ENCODE measurements around the gene ZDHHC20.
A peak's percentile ranks its signal among the peaks of the same experiment; 100 is the strongest.

ZDHHC20 gene

DNA sequence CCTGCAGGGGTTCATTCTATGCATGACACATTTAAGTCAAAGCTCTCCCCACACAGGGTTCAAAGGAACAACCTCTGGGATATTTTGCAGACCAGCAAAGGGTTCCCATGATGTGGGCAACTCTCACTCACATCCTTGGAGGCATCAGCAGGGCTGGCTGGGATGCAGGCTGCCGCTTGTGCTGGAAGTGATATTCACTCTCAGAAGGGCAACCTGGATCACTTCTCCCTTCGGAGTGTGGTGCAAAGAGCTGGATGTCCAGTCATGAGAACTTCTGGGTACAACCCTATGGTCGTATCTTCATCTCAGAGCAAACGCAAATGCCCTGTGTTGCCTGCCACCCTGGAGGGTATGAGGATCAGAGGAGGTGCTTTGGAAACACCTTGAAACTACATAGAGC, 98.6 kb downstream of the ZDHHC20 start:
- no peak for FAIRE-seq

DNA sequence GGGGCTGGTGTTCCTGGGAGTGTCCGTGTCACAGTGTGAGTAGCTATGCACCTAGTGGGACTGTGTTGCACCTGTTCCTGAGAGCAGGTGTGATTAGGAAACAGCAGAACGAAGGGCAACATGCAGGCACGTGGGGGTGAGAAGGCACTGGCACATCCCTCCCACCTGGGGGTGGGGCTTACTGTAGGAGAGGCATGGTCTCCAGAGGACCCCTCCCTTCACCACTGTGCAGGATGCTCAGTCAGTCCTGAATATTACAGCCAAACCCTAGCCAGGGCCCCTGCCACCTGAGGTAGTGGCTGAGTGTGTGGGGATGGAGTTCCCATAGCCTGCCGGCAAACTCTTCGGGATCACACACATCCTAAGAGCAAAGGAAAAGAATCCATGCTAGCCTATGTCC, 99.2 kb downstream of the ZDHHC20 start:
- no peak for FAIRE-seq

DNA sequence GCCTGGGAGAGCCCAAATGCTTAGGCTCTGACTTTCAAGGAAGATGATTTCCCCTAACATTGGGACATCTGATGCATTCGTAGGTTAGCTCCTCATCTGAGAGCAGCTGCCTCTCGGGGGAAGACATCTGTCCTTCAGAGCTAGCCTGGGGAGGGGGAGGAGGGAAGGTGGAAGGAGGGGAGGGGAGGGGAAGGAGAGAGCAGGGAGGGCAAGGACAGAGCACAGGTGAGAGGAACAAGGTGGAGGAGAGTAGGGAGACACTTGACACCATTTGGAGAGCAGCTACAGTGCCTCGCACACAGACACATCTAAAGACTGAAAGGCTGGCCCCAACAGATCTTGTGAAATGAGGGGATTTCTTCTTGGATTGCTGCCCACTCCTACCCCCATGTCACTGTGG, 103.8 kb downstream of the ZDHHC20 start:
- FAIRE-seq, result no peak

DNA sequence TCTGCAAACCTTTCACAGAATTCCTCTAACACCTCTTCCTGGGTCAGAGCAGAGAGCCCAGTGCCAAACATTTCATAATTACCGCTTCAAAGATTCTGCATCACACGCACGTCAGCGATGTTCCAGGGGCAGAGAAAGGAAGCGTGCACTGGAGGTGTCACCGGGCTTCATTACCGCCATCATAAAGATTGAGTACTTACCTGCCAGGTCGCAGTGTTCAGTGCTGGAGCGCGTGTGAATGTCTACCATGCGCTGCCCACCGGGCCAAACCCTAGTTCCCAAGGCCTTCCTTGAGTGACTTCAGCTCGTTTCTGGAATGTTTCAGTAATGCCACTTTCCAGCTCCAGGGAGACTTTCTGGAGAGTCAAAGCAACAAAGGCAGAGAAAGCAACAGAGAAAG, 104.4 kb downstream of the ZDHHC20 start:
- FAIRE-seq, result no peak

DNA sequence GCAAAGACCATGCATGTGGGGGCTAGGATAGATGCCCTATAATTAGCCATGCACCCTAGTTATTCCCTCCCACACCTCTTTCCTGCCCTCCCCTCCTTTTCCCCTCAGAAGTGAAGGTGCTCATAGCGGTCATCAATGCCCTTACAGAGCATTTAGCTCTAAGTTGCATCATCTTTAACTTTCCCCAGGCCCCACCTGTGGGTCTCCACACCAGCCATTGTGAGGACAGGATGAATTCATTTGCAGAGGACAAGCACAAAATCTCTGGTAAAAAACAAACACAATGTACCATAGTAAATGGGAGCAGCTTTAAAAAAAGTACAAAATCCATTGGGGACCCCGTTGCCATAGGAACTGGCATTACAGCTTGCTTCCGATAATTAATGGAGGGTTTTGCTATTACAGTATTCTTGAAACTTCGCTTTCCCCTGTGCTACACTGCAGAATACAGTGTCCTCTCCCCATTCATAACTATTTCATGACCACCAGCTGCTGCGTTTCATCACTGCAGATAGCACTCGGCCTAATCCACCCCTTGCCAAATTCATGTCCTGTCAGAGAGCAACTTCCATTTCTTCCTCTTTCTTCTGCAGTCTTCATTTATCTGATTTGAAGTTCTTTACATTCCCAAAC, 110.5 kb downstream of the ZDHHC20 start:
- FAIRE-seq, result no peak

DNA sequence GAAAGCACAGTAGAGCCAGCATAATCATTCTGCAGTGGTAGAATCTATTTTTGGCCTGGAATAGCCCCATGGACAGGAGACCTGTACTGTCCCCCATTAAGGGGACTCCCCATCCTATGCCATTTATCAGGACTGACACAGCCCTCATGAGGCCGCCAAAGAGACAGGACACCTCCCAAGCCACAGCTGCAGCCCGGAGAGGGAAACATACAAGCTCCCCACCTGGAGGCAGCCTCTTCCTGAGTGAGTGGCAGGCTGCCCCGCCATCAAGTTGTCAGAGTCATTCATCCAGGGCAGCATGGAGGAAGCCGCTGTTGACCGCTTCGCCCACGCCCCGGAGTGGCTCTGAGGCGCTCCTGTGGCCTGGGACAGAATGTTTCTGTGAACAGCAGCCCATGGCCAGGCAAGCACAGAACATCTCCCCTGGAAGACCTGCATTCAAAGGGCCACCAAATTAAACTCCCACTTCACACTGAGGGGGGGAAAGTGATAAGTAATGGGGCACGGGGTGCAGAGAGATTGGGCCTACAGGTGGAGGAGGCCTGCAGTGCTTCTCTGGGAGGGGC, 111.3 kb downstream of the ZDHHC20 start:
- no peak for FAIRE-seq

DNA sequence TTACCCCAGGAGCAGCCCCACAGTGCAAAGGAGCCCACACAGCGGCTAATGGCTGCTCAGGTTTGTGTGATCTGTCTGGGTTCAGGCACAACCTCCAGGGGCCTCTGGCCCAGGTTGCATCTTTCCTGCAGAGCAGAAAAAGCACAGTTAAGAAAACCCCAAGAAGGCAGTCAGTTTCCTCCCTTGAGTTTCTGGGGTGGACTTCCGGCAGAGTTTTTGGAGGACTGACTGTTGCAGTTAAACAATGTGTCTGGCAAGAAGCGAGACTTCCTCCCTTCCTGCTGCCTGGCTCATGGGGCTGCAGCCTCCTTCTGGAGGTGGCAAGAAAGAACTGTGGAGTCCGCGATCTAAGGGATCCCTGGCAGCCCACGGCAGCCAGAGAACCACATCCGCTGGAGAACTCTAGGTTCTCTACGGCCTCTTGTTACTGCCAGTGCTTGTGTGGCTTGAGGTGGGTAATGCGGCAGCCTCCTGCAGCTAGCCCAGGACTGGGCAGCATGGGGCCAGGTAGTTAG, 114.4 kb downstream of the ZDHHC20 start:
- no peak for FAIRE-seq

DNA sequence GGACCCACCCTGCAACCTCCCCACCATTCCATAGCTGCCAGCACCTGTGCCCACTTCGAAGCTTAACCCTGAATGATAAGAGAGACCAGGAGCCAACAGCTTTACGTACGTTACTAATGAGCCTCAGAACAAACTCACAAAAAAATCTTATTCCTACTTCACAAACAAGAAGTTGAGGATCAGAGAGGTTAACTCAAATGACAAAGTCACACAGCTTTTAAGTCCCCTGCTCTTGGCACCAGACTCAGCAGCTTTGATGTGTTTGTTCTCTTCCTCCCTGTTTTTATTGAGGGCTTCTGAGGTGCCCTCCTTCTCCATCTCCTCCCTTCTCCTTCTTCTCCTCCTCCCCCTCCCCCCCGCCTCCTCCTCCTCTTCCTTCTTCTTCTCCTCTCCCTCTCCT, 115.4 kb downstream of the ZDHHC20 start:
- FAIRE-seq, result no peak

DNA sequence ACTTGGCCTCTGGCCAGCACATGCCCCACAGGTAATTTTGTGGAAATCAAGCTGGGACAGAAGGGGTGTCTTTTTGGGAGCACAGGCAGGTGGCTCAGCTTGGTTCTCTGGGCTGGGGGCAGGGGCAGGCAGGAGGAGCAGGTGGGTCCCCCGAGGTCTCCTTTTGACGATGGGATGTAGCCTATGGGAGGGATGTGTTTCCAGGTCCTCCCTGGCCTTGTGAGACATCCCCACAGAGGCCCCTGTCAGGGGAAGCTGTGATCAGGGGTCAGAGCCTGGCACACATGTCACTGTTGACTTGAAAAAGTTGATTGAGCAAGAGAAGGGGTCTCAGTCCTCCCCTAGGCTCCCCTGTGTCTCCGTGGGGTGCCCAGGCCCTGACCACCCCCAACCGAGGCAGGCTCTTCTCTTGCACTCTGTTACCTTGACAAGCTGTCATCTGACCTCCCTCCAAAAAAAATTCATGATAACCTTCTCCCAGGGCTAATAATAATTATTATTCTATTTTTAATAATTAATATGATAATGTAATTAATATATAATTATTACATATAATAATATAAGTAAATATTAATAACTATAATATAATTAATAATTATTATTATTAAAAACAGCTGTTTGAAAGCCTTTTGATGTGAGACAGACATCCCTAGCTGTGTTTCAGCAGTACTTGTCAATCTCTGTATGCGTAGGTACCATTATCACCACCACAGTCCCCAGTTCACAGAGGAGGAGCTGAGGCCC, 116.2 kb downstream of the ZDHHC20 start:
- FAIRE-seq, result peak; percentile 49

DNA sequence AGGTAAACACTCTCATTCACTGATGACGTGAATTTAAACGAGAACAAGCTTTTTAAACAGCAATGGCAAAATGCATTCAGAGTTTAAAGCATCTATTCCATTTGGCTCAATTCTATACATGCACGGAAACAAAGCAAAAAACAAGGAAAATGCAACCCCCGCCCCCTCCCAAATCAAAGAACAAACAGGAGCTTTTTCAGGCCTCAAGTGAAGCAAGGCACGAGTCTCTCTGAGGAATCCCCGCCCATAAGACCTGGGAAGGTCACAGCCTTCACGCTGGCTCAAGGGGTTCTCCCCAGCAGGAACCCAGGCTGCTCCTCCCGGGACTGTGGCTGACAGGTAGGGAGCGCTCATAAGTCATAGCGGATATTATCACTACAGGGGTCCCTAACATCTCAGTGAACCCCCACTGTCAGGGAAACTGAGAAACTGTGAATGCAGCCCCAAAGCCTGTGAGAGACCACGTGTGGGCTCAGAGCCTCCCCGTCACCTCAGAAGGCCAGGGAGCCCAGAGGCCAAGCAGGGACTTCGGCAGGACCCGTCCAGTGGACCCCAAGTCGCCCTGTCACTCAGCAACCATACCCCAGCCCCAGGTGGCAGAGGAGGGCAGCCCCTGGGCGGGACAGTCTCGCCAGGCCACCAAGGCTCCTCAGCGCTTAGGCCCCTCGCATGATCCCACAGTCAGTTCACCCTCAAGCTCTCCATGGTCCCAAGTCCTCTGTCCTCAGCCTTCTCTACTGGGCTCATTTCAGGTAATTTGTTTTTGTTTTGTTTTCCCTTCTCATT, 117.3 kb downstream of the ZDHHC20 start:
- FAIRE-seq, result no peak

DNA sequence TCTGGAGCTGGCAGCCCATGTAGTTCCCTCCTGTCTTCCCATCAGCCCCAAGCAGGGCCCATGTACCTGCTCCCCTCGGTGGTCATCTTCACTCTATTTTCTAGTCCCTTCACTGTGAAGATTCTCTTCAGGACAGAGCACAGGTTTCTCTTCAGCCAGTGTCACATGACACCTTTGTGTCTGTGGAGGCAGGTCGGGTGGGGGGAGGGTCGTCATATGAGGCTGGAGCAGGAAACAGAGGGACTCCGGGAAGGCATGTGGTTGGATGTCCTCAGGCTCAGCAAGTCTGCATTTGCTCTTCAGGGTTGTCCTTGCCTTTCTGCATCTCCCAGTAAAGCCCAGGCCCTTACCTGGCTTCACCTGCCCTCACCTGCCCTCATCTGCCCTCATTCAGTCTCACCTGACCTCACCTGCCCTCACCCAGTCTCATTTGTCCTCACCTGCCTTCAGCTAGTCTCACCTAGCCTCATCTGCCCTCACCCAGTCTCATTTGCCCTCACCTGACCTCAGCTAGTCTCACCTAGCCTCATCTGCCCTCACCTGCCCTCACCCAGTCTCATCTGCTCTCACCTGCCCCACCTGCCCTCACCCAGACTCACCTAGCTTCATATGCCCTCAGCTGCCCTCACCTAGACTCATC, 120.3 kb downstream of the ZDHHC20 start:
- FAIRE-seq, result no peak

DNA sequence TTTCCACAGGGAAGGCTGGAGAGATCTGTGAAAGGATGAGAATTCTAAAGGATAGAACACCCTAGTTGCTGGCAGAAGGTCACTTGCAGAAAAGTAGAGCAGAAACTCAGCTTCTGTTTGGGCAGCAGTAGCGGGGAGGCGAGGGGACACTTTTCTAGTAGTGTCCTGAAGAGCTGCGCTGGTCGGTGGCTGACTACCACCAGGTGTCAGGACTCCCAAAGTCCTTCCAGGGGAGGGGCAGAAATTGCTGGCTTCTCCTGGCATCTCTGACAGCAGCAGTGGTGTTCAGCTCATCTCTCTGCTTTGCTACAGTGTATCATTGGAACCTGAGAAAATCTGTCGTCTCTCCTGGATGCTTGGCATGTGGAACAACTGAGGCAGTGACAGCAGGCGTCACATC, 120.9 kb downstream of the ZDHHC20 start:
- no peak for FAIRE-seq

DNA sequence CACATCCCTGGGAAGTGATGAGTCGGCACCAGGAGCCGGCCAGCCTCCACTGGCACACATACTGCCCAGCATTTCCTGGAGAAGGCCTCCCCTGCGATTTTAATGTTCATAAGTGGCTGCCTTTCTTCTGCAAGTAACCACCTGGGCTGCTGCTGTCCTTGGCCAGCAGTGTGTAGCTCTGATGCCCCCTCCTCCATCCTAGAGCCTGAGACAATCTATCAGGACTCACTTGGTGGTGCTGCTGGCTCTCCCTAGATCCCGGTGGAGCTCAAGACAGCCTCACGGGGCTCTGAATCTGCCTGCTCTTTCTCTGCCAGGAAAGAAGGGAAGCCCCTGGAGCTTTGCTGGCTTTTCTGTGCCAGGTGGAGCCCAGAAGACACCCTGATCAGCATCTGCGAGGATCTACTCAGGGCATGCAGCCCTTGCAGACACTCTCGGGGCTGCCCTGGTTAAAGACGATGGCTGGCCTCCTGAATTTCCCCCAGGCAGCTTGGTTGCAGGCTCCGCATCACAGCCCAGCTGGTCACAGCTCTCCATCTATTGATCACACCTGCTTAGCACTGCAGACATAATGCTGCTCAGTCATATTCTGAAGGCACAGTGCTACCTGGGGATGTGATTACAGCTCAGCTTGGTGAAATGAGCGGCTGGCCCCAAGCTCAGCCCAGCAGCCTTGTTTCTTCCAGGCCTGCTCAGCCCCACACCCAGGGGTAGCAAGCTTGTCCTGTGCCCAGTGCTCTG, 122.3 kb downstream of the ZDHHC20 start:
- no peak for FAIRE-seq

DNA sequence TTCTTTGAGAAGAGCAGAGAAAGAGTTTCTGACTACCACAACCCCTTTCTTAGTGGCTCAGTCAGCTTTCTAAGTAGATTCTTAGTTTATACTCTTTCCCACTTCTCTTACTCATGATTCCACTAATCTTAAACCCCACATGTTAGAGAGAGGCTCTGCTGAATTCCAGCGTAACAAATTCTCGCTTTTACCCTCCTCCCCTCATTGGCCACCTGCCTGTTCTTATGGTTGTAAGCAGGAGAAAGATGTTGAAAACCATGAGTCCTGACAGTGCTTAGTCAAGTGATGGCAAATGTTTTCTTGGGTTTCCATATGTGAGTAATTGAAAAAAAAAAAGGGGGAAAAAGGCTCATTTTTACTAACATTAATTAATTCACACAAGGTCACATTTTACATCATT, 125.9 kb downstream of the ZDHHC20 start:
- no peak for FAIRE-seq

DNA sequence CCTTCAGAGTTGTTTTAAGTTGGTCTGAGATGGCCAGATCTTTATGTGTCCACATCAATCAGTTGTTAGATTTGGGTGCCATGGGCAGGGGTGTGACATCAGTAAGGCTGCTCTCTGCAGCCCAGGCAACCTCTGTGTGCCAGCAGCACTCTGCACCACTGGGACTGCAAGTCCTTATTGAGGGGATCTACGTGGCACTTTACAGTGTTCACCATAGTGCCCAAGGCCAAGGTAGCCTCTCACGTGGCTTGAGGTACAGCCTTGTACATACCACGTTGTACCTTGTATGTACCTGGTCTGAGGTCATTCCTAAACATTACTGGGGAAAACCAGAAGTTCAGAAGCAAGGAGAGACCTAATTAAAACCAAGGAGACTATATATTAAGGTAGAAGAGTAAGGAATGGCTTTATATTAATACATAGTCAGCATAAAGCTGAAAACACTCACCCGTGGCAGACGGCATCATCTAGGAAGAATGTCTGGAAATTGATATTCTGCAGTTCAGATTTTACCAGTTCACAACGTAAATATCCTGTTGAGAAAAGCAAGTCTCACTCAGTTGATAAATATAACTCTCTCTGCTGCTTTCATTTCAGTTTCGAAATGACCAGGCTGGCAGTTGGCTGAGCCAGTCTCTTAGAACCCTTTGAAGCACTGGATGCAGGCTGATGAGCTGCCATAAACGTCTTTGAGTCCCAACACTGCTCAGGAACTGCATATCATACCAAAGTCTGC, 128.8 kb downstream of the ZDHHC20 start:
- no peak for FAIRE-seq

DNA sequence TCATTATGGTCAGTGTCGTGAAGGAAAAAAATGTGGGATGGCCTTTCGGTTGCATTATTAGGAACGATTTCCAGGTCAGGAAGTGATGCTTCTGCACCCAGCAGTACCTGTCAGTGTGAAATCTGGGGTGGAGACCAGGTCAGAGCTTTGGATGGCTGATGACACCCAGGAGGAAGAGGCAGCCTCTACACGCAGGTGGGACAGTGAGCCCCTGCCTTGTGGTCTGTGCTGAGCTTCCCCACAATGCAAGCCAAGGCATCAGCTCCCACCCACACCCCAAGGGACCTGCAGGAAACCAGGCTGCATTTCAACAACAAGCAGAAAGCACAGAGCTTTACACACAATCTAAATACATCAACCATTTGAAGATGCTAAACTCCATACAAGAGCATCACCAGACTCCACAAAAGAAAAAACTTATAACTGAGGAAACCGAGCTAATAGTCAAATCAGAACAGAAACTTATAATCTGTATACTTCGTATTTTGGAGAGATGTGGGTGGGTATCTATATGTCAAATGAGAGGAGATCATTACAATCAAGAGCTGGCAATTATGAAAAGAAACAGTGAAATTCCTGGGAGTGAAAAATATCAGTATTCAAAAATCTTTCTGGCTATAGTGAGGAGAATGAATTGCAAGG, 130.1 kb downstream of the ZDHHC20 start:
- FAIRE-seq, result no peak

DNA sequence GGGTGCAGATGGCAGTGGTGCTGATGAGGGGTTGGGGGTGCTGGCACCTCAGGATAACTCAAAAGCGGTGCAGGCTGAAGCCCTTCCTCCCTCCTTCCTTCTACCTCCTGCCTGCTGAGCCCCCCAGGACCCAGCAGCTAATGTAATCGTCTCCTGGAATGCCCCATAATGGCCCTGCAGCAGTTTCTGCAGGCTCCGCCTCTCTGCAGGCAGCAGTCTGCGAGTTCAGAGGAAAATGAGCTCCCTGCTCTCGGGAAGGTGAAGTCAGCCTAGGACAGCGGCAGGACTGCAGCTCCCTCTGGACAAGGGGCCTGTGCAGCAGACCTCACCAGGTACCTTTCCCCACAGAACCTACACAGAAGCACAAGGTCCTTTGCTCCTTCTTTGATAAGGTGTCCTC, 130.9 kb downstream of the ZDHHC20 start:
- no peak for FAIRE-seq

DNA sequence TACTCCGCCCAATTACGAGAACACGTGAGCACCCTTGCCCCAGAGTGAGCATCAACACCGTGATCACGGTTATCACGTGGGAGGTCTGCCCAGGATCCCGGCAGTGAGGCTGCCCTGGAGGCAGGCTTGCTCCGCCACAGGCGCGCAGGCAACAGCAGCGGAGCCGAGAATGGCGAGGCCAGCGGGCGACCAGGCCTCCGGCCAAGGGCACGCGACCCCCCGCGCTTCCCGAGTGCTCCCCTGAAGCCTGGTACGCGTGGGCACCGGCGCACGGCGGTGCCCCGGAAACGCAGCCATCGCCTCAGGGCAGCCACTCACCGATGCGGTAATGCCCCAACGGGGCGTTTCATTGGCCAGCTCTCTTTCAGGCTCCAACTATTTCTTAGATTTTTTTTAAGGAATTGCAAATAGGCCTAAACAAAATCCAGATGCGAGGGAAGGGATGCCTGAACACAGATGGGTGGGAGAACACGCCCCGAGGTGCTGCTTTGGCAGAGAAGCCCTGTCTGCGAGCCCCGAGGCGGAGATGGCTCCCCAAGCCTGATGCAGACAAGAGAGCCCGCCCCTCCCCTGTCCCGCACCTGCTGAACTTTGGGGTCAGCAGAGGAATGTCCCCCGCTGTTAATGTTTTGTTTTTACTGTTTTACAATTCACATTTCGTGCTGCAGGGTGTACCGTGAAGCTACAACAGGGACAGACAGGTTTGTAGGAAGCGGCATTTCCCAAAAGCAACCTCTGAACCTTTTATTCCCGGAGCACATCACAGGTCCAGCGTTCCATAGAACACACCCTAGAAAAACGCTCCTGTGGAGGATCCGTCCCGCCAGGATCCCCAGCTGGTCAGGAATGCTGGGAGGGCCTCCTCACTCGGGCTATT, 132.7 kb downstream of the ZDHHC20 start:
- no peak for FAIRE-seq

DNA sequence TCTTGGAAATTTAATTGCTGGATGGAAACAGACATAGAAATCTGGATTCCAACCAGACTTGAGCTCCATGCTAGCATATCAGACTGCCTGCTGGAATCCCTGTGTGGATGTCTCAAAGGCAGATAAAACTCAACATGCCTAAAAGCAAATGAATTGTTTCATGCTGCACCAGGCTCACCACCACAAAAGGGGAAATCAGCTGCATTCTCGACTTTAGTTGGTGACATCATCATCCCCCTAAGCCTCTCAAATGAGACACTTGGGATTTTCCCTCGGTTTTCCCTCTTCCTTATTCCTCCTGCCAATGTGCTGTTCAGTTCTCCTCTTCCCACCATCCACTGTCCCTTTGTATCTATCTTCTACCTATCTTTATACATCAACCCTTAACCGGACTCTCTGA, 134.3 kb downstream of the ZDHHC20 start:
- FAIRE-seq, result no peak

DNA sequence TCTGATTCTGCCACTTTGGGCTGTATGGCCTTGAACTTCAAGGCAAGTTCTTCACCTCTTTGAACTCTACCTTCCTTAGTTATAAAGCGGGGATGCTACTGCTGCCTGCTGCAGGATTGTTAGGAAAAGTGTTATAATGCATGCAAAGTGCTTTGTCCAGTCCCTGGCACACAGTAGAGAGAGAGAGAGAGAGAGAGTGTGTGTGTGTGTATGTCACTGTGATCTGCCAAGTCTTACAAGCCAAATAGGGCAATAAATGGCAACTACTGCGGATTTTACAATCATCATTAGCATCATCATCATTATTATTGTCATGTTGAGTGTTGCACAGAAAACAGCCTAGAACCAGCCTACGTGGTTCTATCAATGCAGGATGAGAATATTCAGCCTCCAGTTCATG, 136.1 kb downstream of the ZDHHC20 start:
- no peak for FAIRE-seq

Measured in G401.6 (cell line).